BJ (cell line): ENCODE data around the gene RNASE9. TPM values are rescaled to one million over a fixed set of nuclear protein-coding genes. Genes with fewer than 3 reads are reported as not detected.

Experiments used
- CTCF ChIA-PET: fragments of 350-600 bp; formaldehyde crosslinking; extraction: SDS; loops from one replicate; lab custom pipeline; 2021; ENCODE audit warnings: antibody characterized with exemption, inconsistent platforms; lab: Yijun Ruan, JAX
- POLR2A ChIA-PET: fragments of 300-600 bp; sonication (Branson Sonifier 250); formaldehyde crosslinking; extraction: SDS; loops from one replicate; lab custom pipeline; 2021; ENCODE audit warnings: antibody characterized with exemption; lab: Charles Lee
- DNase-seq: peaks from one replicate; pipeline ENCODE4 v3.0.0-alpha.2; 2011; ENCODE audit warnings: low read depth
- H3K27me3 ChIP-seq: 2 replicates; pipeline ENCODE4 v1.6.0; 2011; ENCODE audit warnings: low read length; ENCODE audit not compliant: control insufficient read depth, insufficient read depth
- H3K36me3 ChIP-seq: 2 replicates; pipeline ENCODE4 v1.5.1; 2011; ENCODE audit warnings: low read length; ENCODE audit not compliant: control insufficient read depth, insufficient read depth
- H3K4me3 ChIP-seq: 2 replicates; pipeline ENCODE4 v1.5.1; 2011; ENCODE audit warnings: low read depth, mild to moderate bottlenecking, control low read depth, low read length
- polyA plus RNA-seq: library from polyadenylated mRNA; depleted of rRNA; stranded (reverse); fragments of >200 nt; gene quantifications from 2 replicates; pipeline ENCODE4 v1.2.3, GENCODE V29; 2011
- TF ChIP-seq, protein P1 (sequence below): IDR thresholded peaks from 2 replicates; pipeline ENCODE4 v1.5.1; 2011; ENCODE audit warnings: low read depth, mild to moderate bottlenecking, control low read depth, inconsistent platforms, low read length, moderate library complexity; ENCODE audit not compliant: insufficient read depth

The RNASE9 gene
- polyA plus RNA-seq, 1 experiment, result not detected

DNA sequence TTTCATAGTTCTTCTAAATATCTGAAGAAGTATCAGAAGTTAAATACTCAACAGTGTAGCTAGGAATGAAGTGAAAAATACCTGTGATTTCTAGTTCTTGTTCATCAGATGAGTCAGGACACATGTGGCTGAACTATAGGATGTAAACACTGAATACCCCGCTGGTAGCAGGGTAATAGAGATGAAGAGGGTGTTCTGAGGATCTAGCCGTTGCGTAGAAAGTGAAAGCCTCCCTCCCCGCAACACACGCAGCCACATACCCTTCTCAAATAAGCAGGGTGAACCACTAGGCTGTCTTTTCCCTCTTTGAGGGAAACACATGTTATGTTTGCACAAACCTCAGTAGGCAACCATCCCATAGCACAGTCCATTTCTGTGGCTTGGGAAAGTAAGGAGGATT, 46.8 kb upstream of the RNASE9 start:
- ChIA-PET POLR2A (no interaction called here), CTCF (interaction anchor here (0.5 to 3.9 kb wide), 9 partner anchors 9 to 363 kb away, joined by 3 to 43 read pairs (median 6); partner anchors contain the start of genes CCNB1IP1 and RNASE4)
- H3K27me3 ChIP-seq, result no peaks in the 10 kb centered on the region
- no peak for DNase-seq
- no peak overlapping the region for H3K4me3 ChIP-seq
- no peaks in the 10 kb centered on the region for H3K36me3 ChIP-seq
- TF ChIP-seq, protein P1, sequence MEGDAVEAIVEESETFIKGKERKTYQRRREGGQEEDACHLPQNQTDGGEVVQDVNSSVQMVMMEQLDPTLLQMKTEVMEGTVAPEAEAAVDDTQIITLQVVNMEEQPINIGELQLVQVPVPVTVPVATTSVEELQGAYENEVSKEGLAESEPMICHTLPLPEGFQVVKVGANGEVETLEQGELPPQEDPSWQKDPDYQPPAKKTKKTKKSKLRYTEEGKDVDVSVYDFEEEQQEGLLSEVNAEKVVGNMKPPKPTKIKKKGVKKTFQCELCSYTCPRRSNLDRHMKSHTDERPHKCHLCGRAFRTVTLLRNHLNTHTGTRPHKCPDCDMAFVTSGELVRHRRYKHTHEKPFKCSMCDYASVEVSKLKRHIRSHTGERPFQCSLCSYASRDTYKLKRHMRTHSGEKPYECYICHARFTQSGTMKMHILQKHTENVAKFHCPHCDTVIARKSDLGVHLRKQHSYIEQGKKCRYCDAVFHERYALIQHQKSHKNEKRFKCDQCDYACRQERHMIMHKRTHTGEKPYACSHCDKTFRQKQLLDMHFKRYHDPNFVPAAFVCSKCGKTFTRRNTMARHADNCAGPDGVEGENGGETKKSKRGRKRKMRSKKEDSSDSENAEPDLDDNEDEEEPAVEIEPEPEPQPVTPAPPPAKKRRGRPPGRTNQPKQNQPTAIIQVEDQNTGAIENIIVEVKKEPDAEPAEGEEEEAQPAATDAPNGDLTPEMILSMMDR, result no peak

DNA sequence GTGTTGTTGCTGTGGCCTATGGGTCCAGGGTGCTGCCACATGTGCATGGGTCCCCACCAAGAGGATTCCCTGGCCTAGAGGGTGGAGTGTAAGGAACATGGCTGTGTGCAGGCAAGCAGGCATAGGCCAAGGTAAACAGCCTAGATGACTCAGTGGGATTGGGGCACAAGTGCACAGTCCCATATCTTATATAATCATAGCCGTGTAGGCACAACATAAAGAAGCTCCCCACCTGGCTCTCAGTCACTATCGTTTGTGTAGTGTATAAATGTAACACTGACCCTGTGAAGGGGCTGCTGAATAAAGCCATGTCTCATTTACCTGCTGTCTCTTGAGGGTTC, 46.0 kb upstream of the RNASE9 start:
- H3K27me3 ChIP-seq, result no peaks in the 10 kb centered on the region
- DNase-seq, result no peak
- H3K4me3 ChIP-seq, result no peak overlapping the region
- ChIA-PET POLR2A (interaction anchor here (0.5 kb wide), 2 partner anchors 196 to 214 kb away, joined by 6 to 19 read pairs; no protein-coding TSS in a partner anchor), CTCF (interaction anchor here (0.6 to 3.9 kb wide), 7 partner anchors 78 to 364 kb away, joined by 3 to 43 read pairs (median 6); partner anchors contain the start of genes CCNB1IP1 and RNASE4)
- no peaks in the 10 kb centered on the region for H3K36me3 ChIP-seq
- TF ChIP-seq, protein P1, result no peak

DNA sequence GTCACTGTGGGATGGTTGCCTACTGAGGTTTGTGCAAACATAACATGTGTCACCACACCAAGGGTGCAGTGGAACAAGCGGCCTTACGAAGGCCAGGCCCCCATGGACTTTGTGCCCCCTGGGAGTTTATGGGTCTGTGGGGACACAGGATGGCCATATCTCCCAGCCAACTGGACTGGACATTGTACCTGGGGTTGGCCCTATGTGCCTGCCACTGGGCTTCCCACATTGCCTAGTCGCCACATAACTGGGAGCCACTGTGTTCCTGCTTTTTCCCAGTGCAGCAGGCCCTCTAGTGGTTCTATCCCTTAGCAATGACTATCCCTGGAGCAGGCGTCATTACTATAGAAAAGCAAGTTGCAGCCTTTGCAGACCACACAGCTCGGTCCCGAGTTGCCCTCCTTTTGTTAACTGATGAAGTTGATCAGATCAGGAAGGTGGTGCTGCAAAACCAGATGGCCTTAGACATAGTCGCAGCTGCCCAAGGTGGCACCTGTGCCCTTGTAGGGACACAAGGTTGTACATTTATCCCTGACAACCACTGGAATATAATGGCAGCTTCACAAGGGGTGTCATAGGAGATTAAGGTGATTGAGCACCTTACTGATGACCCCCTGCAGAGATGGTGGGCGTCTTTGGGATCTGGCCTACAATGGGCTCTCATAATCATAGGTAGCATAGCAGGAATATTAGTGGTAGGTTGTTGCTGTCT, 45.5 kb upstream of the RNASE9 start:
- TF ChIP-seq, protein P1, result peak; percentile 53
- Histone ChIP-seq H3K4me3 (no peak overlapping the region), H3K36me3 (no peaks in the 10 kb centered on the region), H3K27me3 (no peaks in the 10 kb centered on the region)
- DNase-seq, result no peak
- ChIA-PET CTCF (interaction anchor here (1.4 to 2.6 kb wide), 3 partner anchors 78 to 273 kb away, joined by 3 to 14 read pairs (median 8); partner anchors contain the start of genes CCNB1IP1 and RNASE4), POLR2A (interaction anchor here (0.5 kb wide), 2 partner anchors 196 to 213 kb away, joined by 6 to 19 read pairs; no protein-coding TSS in a partner anchor)

- TF ChIP-seq, protein P1, result no peak
- no peak for DNase-seq
- ChIA-PET POLR2A (no interaction called here), CTCF (interaction anchor here (1.0 to 1.8 kb wide), 4 partner anchors 9 to 276 kb away, joined by 3 to 5 read pairs (median 4); no protein-coding TSS in a partner anchor)
- 0 out of 2 replicates have a peak, but pooled peaks cover 1% of the 10 kb centered on the region for H3K27me3 ChIP-seq
- H3K4me3 ChIP-seq, result no peak overlapping the region
- H3K36me3 ChIP-seq, result no peaks in the 10 kb centered on the region
These were observed 43.2 kb upstream of the RNASE9 start for GRCh38 chr14:20603813-20604690.
